HepG2 (cell line): ENCODE measurements around the gene CDT1. TPM values are rescaled to one million over a fixed set of nuclear protein-coding genes. Genes with fewer than 3 reads are reported as not detected.

Experiments used
- ATAC-seq: fragments of 200-7000 bp; cut with Tn5 transposase; 3 replicates; pipeline ENCODE4 v1.9.1; 2020; ENCODE audit warnings: mild to moderate bottlenecking, moderate library complexity
- BruUV-seq: library from RNA; stranded (reverse); fragments of 400-500 nt; replicated peaks from 2 replicates; lab custom pipeline; 2021; lab: Mats Ljungman, UMichigan
- CTCF ChIA-PET: fragments of 300-600 bp; formaldehyde crosslinking; extraction: SDS; loops from one replicate; lab custom pipeline; 2021; ENCODE audit warnings: low total read pairs, inconsistent platforms, low intra/inter-chr PET ratio; lab: Yijun Ruan, JAX
- POLR2A ChIA-PET: fragments of 350-600 bp; sonication (Branson Sonifier 250); formaldehyde crosslinking; loops from one replicate; lab custom pipeline; 2020; ENCODE audit warnings: antibody characterized with exemption, inconsistent platforms; lab: Yijun Ruan, JAX
- DNase-seq: peaks from one replicate; pipeline ENCODE4 v3.0.0-alpha.2; 2015; ENCODE audit warnings: low spot score
- FAIRE-seq: peaks from 3 replicates; lab custom pipeline; 2011; peaks lifted over from hg19 to GRCh38; lab: Jason Lieb, UNC
- H2AFZ ChIP-seq: one replicate; pipeline ENCODE4 v1.6.1; 2011; ENCODE audit warnings: low read length, inconsistent platforms
- H3K27ac ChIP-seq: fragments of 300-600 bp; 3 replicates; pipeline ENCODE4 v1.8.0; 2011; ENCODE audit warnings: mixed run types, mild to moderate bottlenecking, mixed read lengths, low read length, inconsistent platforms; ENCODE audit not compliant: insufficient read depth; ENCODE audit errors: extremely low read length
- H3K27me3 ChIP-seq, 2 experiments: fragments of 200-600 bp in 1 of 2; 2 replicates in 1 of 2; 3 replicates in 1 of 2; pipeline versions ENCODE4 v1.6.0 to v1.8.0; 2011; ENCODE audit warnings: low read length in 2 of 2, mild to moderate bottlenecking in 2 of 2, moderate library complexity in 2 of 2, inconsistent platforms in 1 of 2; ENCODE audit not compliant: insufficient read depth in 2 of 2, control insufficient read depth in 1 of 2
- H3K36me3 ChIP-seq, 2 experiments: fragments of 200-600 bp in 1 of 2; replicated peaks in 1 of 2; 2 replicates in 1 of 2; 3 replicates in 1 of 2; pipeline versions ENCODE4 v1.5.1 to v1.8.0; 2011; ENCODE audit warnings: low read length in 2 of 2, inconsistent platforms in 1 of 2; ENCODE audit not compliant: insufficient read depth in 2 of 2, control insufficient read depth in 1 of 2
- H3K4me1 ChIP-seq: 2 replicates; pipeline ENCODE4 v1.5.1; 2012; ENCODE audit warnings: low read length, inconsistent platforms; ENCODE audit not compliant: insufficient read depth
- H3K4me2 ChIP-seq: 2 replicates; pipeline ENCODE4 v1.6.0; 2011; ENCODE audit warnings: low read depth, low read length, inconsistent platforms
- H3K4me3 ChIP-seq, 3 experiments: fragments of 200-600 bp in 1 of 3; sonication (generic), shearing (Covaris generic) in 1 of 3; replicated peaks in 1 of 3; 2 replicates each; pipeline ENCODE4 v1.5.1; 2011 to 2016; ENCODE audit warnings: low read length in 3 of 3, inconsistent platforms in 2 of 3, low read depth in 2 of 3, mild to moderate bottlenecking in 2 of 3, control low read depth in 1 of 3, mixed read lengths in 1 of 3; ENCODE audit not compliant: insufficient read depth in 1 of 3
- H3K79me2 ChIP-seq: one replicate; pipeline ENCODE4 v1.6.1; 2011; ENCODE audit warnings: low read length, inconsistent platforms; ENCODE audit not compliant: insufficient read depth
- H3K9ac ChIP-seq: 2 replicates; pipeline ENCODE4 v1.6.0; 2011; ENCODE audit warnings: mild to moderate bottlenecking, low read depth, low read length, inconsistent platforms; ENCODE audit not compliant: insufficient read depth
- H3K9me3 ChIP-seq: 2 replicates; pipeline ENCODE4 v1.5.1; 2012; ENCODE audit warnings: mild to moderate bottlenecking, low read length
- H4K20me1 ChIP-seq: 2 replicates; pipeline ENCODE4 v1.6.0; 2011; ENCODE audit warnings: inconsistent platforms, mild to moderate bottlenecking, low read length, moderate library complexity; ENCODE audit not compliant: insufficient read depth
- ADNP ChIP-seq: sonication (generic); formaldehyde crosslinking; IDR thresholded peaks from 2 replicates; pipeline ENCODE4 v1.4.0; 2020; ENCODE audit warnings: missing genetic modification reagents
- ZFP82 ChIP-seq: sonication (generic); formaldehyde crosslinking; IDR thresholded peaks from 2 replicates; pipeline ENCODE4 v1.5.1; 2020; ENCODE audit warnings: mild to moderate bottlenecking, missing genetic modification reagents, borderline replicate concordance
- ZNF343 ChIP-seq: sonication (generic); formaldehyde crosslinking; IDR thresholded peaks from 2 replicates; pipeline ENCODE4 v1.4.0; 2020; ENCODE audit warnings: mild to moderate bottlenecking, missing genetic modification reagents
- ZNF816 ChIP-seq: sonication (generic); formaldehyde crosslinking; IDR thresholded peaks from 2 replicates; pipeline ENCODE4 v1.8.0; 2022; ENCODE audit warnings: missing genetic modification reagents, mild to moderate bottlenecking, borderline replicate concordance
- WGBS: methylation state at CpG from one replicate; pipeline ENCODE4 v1.1.6; 2017; ENCODE audit warnings: low lambda C conversion rate; 5-methylcytosine and 5-hydroxymethylcytosine counted together
- in situ Hi-C: cut with HindIII; loops from 2 replicates; pipeline ENCODE4 v1.10.0; 2017; ENCODE audit warnings: low pct_unique_long_range_greater_than_20kb; ENCODE audit not compliant: extremely low pct_ligation_motif_present
- intact Hi-C: fragments of 100-400 bp; cut with micrococcal nuclease; formaldehyde crosslinking; loops from one replicate; pipeline ENCODE4 v1.10.0; 2022; ENCODE audit not compliant: unreplicated experiment
- polyA plus RNA-seq, 8 experiments: library from polyadenylated mRNA; depleted of rRNA in 3 of 8; stranded (reverse) in 7 of 8; unstranded in 1 of 8; fragments of >200 nt; fragmentation: Illumina TruSeq in 4 of 8; extraction: Trizol in 4 of 8; gene quantifications; 2 replicates each; pipeline versions ENCODE4 v1.2.1 to v1.2.3, GENCODE V29; 2011 to 2016; ENCODE audit warnings: low read depth in 4 of 8, missing spikeins in 1 of 8, mixed read lengths in 1 of 8; ENCODE audit not compliant: insufficient read depth in 1 of 8
- total RNA-seq, 5 experiments: library from RNA; depleted of rRNA; stranded (reverse); fragments of >200 nt; fragmentation: Illumina TruSeq; extraction: Trizol; gene quantifications; 2 replicates each; pipeline ENCODE4 v1.2.3, GENCODE V29; 2016; ENCODE audit warnings: low read depth in 1 of 5
- TF ChIP-seq, protein P1 (sequence below), 2 experiments: fragments of 450-650 bp in 1 of 2; sonication (generic) in 1 of 2; formaldehyde crosslinking; IDR thresholded peaks; 2 replicates each; pipeline versions ENCODE4 v1.5.0 to v1.8.0; 2020 to 2022; ENCODE audit warnings: mild to moderate bottlenecking in 1 of 2, missing genetic modification reagents in 1 of 2
- TF ChIP-seq, protein P2 (sequence below): sonication (generic); formaldehyde crosslinking; IDR thresholded peaks from 2 replicates; pipeline ENCODE4 v1.4.0; 2020; ENCODE audit warnings: missing genetic modification reagents, mild to moderate bottlenecking, borderline replicate concordance
- TF ChIP-seq, protein P3 (sequence below): sonication (generic); formaldehyde crosslinking; IDR thresholded peaks from 2 replicates; pipeline ENCODE4 v1.4.0; 2020; ENCODE audit warnings: mild to moderate bottlenecking, missing genetic modification reagents
- TF ChIP-seq, protein P4 (sequence below): sonication (generic); formaldehyde crosslinking; IDR thresholded peaks from 2 replicates; pipeline ENCODE4 v1.4.0; 2020; ENCODE audit warnings: mild to moderate bottlenecking, low read depth, missing genetic modification reagents
- TF ChIP-seq, protein P5 (sequence below): sonication (generic); formaldehyde crosslinking; IDR thresholded peaks from 2 replicates; pipeline ENCODE4 v1.4.0; 2020; ENCODE audit warnings: missing genetic modification reagents, borderline replicate concordance
- TF ChIP-seq, protein P6 (sequence below): IDR thresholded peaks from 2 replicates; pipeline ENCODE4 v1.6.1; 2018; ENCODE audit warnings: missing genetic modification reagents, mild to moderate bottlenecking, missing compliant biosample characterization

CDT1 gene
- total and polyA plus RNA-seq, 2 of the 13 experiments (the other 11 are each of a cell fraction or from before 2014, with no cell fraction given), result 23.1 to 23.8 TPM

DNA sequence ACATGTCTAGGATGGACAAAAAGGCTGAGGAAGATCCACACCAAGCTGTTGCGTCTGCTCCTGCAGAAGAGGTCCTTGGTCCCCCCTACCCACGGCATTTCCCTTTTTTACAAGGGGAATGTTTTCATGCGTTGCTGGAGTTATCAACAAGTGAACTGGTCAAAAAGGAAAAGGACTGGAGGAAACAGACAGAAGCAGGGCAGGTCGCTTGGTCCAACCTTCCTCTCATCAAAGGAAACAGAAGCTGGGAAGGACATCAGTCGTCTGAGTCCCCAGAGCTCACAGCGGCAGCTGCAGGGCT is 44.7 kb upstream of the CDT1 start:
- Histone ChIP-seq H3K9ac (peak overlapping the region; percentile 53), H3K9me3 (no peaks in the 10 kb centered on the region), H4K20me1 (peaks cover 18% of the 10 kb centered on the region), H3K36me3 (peaks cover 0 to 2% of the 10 kb centered on the region in 2 experiments; a peak in 1 of 5 replicates), H3K27me3 (no peaks in the 10 kb centered on the region), H3K27ac (peak overlapping the region; percentile 4), H2AFZ (no peak overlapping the region), H3K4me1 (peaks cover 55% of the 10 kb centered on the region), H3K4me2 (peak overlapping the region; percentile 73), H3K79me2 (peaks cover 22% of the 10 kb centered on the region), H3K4me3 (peak overlapping the region in 1 of 3 experiments; percentile 68; a peak in 1 of 6 replicates)
- intact Hi-C loops (loop anchor here (1.0 to 5.0 kb wide), 3 partner anchors 28 to 98 kb away; partner anchors contain the start of genes APRT, GALNS and TRAPPC2L), in situ Hi-C loops (loop anchor here (5.0 kb wide), 3 partner anchors 43 to 408 kb away; partner anchors contain the start of genes CDT1, GALNS and TRAPPC2L)
- WGBS, result 62% methylated on average over 5 of the region's 6 CpGs
- DNase-seq, result no peak
- CTCF ChIA-PET, result interaction anchor here (1.2 to 1.7 kb wide), 3 partner anchors 25 to 99 kb away, joined by 4 to 12 read pairs (median 5); partner anchors contain the start of genes GALNS, PIEZO1 and TRAPPC2L
- POLR2A ChIA-PET, result interaction anchor here (0.9 to 2.9 kb wide), 14 partner anchors 11 to 434 kb away, joined by 3 to 36 read pairs (median 4); partner anchors contain the start of genes APRT, GALNS, PIEZO1 and TRAPPC2L
- no TSS peak for BruUV-seq
- no peak for FAIRE-seq
- ATAC-seq, result no peak
- TF ChIP-seq ZFP82 (0 out of 2 replicates have a peak, but pooled peaks have one; percentile 83), ZNF816 (CRISPR knock-in tag) (0 out of 2 replicates have a peak, but pooled peaks have one; percentile 36), ZNF343 (CRISPR knock-in tag) (no peak), ADNP (CRISPR knock-in tag) (no peak)
- TF ChIP-seq, protein P1, sequence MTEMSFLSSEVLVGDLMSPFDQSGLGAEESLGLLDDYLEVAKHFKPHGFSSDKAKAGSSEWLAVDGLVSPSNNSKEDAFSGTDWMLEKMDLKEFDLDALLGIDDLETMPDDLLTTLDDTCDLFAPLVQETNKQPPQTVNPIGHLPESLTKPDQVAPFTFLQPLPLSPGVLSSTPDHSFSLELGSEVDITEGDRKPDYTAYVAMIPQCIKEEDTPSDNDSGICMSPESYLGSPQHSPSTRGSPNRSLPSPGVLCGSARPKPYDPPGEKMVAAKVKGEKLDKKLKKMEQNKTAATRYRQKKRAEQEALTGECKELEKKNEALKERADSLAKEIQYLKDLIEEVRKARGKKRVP (CRISPR knock-in tag; IDR thresholded peaks at IDR 0.05), result no peak
- TF ChIP-seq, protein P2, sequence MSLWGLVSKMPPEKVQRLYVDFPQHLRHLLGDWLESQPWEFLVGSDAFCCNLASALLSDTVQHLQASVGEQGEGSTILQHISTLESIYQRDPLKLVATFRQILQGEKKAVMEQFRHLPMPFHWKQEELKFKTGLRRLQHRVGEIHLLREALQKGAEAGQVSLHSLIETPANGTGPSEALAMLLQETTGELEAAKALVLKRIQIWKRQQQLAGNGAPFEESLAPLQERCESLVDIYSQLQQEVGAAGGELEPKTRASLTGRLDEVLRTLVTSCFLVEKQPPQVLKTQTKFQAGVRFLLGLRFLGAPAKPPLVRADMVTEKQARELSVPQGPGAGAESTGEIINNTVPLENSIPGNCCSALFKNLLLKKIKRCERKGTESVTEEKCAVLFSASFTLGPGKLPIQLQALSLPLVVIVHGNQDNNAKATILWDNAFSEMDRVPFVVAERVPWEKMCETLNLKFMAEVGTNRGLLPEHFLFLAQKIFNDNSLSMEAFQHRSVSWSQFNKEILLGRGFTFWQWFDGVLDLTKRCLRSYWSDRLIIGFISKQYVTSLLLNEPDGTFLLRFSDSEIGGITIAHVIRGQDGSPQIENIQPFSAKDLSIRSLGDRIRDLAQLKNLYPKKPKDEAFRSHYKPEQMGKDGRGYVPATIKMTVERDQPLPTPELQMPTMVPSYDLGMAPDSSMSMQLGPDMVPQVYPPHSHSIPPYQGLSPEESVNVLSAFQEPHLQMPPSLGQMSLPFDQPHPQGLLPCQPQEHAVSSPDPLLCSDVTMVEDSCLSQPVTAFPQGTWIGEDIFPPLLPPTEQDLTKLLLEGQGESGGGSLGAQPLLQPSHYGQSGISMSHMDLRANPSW (CRISPR knock-in tag), result 0 out of 2 replicates have a peak, but pooled peaks have one; percentile 19
- TF ChIP-seq, protein P3, sequence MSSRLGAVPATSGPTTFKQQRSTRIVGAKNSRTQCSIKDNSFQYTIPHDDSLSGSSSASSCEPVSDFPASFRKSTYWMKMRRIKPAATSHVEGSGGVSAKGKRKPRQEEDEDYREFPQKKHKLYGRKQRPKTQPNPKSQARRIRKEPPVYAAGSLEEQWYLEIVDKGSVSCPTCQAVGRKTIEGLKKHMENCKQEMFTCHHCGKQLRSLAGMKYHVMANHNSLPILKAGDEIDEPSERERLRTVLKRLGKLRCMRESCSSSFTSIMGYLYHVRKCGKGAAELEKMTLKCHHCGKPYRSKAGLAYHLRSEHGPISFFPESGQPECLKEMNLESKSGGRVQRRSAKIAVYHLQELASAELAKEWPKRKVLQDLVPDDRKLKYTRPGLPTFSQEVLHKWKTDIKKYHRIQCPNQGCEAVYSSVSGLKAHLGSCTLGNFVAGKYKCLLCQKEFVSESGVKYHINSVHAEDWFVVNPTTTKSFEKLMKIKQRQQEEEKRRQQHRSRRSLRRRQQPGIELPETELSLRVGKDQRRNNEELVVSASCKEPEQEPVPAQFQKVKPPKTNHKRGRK, result 0 out of 2 replicates have a peak, but pooled peaks have one; percentile 28
- TF ChIP-seq, protein P4, sequence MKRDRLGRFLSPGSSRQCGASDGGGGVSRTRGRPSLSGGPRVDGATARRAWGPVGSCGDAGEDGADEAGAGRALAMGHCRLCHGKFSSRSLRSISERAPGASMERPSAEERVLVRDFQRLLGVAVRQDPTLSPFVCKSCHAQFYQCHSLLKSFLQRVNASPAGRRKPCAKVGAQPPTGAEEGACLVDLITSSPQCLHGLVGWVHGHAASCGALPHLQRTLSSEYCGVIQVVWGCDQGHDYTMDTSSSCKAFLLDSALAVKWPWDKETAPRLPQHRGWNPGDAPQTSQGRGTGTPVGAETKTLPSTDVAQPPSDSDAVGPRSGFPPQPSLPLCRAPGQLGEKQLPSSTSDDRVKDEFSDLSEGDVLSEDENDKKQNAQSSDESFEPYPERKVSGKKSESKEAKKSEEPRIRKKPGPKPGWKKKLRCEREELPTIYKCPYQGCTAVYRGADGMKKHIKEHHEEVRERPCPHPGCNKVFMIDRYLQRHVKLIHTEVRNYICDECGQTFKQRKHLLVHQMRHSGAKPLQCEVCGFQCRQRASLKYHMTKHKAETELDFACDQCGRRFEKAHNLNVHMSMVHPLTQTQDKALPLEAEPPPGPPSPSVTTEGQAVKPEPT (CRISPR knock-in tag), result 0 out of 2 replicates have a peak, but pooled peaks have one; percentile 14
- TF ChIP-seq, protein P5, sequence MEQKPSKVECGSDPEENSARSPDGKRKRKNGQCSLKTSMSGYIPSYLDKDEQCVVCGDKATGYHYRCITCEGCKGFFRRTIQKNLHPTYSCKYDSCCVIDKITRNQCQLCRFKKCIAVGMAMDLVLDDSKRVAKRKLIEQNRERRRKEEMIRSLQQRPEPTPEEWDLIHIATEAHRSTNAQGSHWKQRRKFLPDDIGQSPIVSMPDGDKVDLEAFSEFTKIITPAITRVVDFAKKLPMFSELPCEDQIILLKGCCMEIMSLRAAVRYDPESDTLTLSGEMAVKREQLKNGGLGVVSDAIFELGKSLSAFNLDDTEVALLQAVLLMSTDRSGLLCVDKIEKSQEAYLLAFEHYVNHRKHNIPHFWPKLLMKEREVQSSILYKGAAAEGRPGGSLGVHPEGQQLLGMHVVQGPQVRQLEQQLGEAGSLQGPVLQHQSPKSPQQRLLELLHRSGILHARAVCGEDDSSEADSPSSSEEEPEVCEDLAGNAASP (CRISPR knock-in tag), result no peak
- TF ChIP-seq, protein P6, sequence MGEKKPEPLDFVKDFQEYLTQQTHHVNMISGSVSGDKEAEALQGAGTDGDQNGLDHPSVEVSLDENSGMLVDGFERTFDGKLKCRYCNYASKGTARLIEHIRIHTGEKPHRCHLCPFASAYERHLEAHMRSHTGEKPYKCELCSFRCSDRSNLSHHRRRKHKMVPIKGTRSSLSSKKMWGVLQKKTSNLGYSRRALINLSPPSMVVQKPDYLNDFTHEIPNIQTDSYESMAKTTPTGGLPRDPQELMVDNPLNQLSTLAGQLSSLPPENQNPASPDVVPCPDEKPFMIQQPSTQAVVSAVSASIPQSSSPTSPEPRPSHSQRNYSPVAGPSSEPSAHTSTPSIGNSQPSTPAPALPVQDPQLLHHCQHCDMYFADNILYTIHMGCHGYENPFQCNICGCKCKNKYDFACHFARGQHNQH (CRISPR knock-in tag), result no peak
